Posterior vena cava (tissue), 2 donors: ENCODE data around the gene CNBP. TPM values are rescaled to one million over a fixed set of nuclear protein-coding genes. Genes with fewer than 3 reads are reported as not detected.
"Not testable (repeated sequence)": the region's sequence is repeated elsewhere in the genome, so short reads cannot be mapped to it uniquely, and the experiment has no call there.

Experiments used
- DNase-seq: peaks from one replicate; pipeline ENCODE4 v3.0.0-alpha.2; 2020; ENCODE audit warnings: low spot score
- intact Hi-C, 2 donors: fragments of 100-400 bp; cut with DNase I; formaldehyde crosslinking; loops; one replicate each; pipeline versions ENCODE4 v1.14.1 to v1.14.2; 2022 to 2023
- total RNA-seq, 2 donors: library from RNA; stranded (reverse); fragmentation: NEBNext Ultra II Directional; extraction: Animal tissue kit (Norgen Biotek cat#: 25700); gene quantifications; one replicate each; pipeline ENCODE4 v1.2.1, GENCODE V29; 2021
- donor health status: DM: yes; HTN: yes; CAD: no.
- donor health status: DM: yes; HTN: yes; CAD: no.

Gene CNBP
- total RNA-seq, 2 donors from 2014 or later, result 267 to 284 TPM

DNA sequence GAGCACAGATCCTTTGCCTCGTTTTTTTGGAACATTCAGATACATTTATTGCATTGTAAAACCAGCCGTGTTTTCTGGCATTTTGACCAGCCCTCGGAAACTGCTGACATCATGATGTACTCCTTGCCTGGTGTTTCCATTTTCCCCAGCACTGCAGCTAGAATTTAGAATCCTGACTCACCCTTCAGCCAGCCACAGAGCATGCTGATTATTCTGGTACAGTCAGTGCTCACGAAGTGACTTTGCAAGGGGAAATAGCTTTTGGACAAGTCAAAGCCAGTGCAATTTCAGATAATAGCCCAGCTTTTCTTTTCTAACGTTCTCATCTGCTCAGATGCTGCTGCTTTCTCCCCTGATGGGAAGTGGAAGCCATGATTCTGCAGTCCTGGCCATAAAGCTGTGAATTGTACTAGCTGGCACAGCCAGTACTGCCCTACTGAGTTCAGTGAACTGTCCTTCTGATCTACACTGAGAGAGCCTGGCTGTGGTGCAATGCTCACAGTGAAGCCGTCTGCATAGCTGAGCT is 12.1 kb upstream of the CNBP start:
- peak; percentile 85 for DNase-seq
- intact Hi-C loops, result no loop called here

DNA sequence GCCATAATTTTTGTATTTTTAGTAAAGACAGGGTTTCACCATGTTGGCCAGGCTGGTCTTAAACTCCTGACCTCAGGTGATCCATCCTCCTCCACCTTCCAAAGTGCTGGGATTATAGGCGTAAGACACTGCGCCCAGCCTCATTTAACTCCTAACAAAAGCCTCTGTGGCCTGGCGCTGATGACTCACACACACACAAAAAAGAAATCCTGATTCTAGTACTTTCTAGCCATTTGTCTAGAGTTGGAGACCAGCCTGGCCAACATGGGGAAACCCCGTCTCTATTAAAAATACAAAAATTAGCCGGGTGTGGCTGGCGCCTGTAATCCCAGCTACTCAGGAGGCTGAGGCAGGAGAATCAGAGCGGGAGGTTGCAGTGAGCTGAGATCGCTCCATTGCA is 6.1 kb upstream of the CNBP start:
- intact Hi-C loops, DNase-seq: not testable (repeated sequence)

DNA sequence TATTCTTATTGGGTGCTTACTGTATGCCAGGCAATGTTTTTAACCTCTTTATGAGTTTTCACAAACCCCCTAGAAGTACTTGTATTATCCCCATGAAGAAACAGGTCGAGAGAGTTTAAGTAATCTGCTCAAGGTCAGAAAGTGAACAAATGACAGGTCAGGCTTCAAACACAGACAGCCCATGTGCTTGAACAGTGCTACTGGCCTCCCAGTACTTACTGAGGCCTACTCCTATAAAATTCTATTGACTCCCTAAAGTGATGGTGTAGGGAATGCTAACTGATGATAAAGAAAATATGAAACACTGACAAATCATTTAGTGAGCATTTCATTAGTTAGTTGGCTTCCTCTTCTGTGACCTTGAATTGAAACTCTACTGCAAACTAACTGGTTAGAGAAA is 4.2 kb upstream of the CNBP start:
- intact Hi-C loops, result no loop called here
- no peak for DNase-seq

DNA sequence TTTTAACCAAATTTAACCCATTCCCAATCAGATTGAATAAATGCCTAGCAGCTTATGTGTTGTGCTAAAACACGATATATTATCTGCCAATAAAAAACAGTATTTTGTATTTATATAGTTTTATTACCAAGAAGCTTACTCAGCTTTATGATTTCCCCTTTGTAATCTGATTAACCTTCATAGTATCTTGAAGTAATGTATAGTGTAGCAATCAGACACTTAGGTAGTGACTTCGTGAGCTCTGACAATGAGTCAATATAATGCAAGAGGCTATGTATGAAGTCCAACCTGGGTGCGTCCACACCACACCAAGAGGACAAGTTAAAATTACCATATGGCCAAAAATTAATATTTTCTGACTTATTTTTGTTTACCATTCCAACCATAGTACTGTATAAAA is 2.1 kb upstream of the CNBP start:
- no peak for DNase-seq
- intact Hi-C loops, result no loop called here

GRCh38 chr3:129184784-129185542 is 1.3 kb upstream of the CNBP start:
- intact Hi-C loops, result loop anchor here in 1 of 2 donors (5.0 kb wide), 1 partner anchor 62 kb away; the partner anchor contains the start of gene COPG1

GRCh38 chr3:129184396-129184657 is 631 bp upstream of the CNBP start:
- no peak for DNase-seq
- intact Hi-C loops, result loop anchor here in 1 of 2 donors (5.0 kb wide), 1 partner anchor 63 kb away; the partner anchor contains the start of gene COPG1

More at GRCh38 chr3:129184784-129185542, 1.3 kb upstream of the CNBP start:
- DNase-seq, result not testable (repeated sequence)

DNA sequence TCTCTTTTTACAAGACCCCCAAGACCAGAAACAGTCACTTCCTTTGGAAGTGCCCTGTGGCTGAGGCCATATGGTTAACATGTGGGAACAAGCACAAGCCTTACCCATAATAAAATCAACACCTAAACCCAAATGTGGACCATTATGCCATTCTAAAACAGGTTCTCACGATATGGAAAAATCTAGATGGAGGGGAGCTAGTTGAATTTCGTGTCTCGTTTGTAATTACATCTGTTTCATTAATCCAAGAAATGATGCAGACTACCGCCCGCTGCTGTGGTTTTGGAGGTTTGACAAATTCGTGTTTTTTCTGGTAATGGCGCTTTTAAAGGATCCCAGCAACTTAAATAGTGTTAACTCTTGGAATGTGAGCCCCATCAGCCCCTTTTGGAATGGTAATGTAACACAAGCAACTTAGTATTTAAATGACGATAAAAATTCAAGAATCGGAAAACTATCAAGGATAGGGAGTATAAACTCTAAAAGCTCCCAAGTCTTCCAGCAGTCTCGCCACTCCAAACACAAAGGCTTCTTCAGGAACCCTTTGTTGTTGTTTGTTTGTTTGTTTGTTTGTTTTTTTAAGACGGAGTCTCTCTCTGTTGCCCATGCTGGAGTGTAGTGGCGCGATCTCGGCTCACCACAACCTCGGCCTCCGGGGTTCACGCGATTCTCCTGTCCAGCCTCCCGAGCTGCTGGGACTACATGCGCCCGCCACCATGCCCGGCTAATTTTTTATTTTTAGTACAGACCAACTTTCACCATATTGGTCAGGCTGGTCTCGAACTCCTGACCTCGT is 1.1 kb downstream of the CNBP start:
- intact Hi-C loops, result loop anchor here in 1 of 2 donors (5.0 kb wide), 1 partner anchor 65 kb away; the partner anchor contains the start of gene COPG1
- no peak for DNase-seq

GRCh38 chr3:129181819-129182218 is 1.9 kb downstream of the CNBP start:
- intact Hi-C loops, result loop anchor here in 1 of 2 donors (5.0 kb wide), 1 partner anchor 65 kb away; the partner anchor contains the start of gene COPG1
- no peak for DNase-seq

DNA sequence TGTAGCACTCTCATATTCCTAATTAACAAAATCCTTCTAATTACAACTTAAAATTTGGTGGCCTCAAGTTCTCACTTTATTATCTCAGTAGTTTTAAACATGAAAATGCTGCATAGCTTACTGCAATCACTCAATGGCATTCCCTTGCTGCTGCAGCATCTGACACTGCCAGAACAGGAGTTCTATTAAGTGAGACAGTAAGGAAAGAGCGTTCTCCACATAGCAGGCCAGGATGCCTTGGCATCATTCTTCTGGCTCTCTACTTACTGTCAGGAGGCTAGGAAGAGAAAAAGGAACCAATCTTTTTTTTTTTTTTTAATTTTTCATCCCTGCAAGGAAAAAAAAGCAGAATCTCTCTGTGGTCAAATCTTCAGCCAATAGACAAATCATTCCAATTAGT is 3.2 kb downstream of the CNBP start:
- intact Hi-C loops, result loop anchor here in 1 of 2 donors (5.0 kb wide), 1 partner anchor 67 kb away; the partner anchor contains the start of gene COPG1
- no peak for DNase-seq

GRCh38 chr3:129176051-129176450 is 7.6 kb downstream of the CNBP start:
- no peak for DNase-seq
- intact Hi-C loops, result no loop called here

- no peak for DNase-seq
- intact Hi-C loops, result no loop called here
These were observed 10.0 kb downstream of the CNBP start for GRCh38 chr3:129173725-129174124.

DNA sequence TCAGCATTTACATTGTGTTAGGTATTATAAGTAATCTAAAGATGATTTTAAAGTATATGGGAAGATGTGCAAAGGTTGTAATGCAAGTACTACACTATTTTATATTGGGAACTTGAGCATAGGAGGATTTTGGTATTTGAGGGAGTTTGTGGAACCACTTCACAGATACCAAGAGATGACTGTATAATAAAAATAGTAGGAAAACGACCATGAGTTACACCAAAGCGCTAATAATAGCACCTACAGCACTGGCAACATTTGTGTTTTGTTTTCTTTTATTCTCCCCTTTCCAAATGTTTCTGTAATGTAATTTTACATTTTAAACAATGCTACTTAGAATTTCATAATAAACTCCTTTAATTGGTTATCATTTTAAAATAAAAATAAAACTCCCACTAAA is 10.5 kb downstream of the CNBP start:
- intact Hi-C loops, result no loop called here
- DNase-seq, result no peak

GRCh38 chr3:129166579-129167332 is 16.9 kb downstream of the CNBP start:
- intact Hi-C loops, result no loop called here
- DNase-seq, result no peak

DNA sequence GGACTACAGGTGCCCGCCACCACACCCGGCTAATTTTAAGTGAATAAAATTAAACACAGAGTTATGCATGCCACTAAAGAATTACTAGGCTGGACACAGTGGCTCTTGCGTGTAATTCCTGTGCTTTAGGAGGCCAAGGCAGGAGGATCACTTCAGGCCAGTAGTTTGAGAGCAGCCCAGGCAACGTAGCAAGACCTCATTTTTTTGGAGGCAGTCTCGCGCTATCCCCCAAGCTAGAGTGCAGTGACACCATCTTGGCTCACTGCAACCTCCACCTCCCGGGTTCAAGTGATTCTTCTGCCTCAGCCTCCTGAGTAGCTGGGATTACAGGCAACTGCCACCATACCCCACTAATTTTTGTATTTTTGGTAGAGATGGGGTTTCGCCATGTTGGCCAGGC is 18.1 kb downstream of the CNBP start:
- DNase-seq, intact Hi-C loops: not testable (repeated sequence)

GRCh38 chr3:129164500-129164899 is 19.2 kb downstream of the CNBP start:
- intact Hi-C loops, result no loop called here
- DNase-seq, result no peak

GRCh38 chr3:129162729-129163579 is 20.7 kb downstream of the CNBP start:
- DNase-seq, result no peak
- intact Hi-C loops, result no loop called here

DNA sequence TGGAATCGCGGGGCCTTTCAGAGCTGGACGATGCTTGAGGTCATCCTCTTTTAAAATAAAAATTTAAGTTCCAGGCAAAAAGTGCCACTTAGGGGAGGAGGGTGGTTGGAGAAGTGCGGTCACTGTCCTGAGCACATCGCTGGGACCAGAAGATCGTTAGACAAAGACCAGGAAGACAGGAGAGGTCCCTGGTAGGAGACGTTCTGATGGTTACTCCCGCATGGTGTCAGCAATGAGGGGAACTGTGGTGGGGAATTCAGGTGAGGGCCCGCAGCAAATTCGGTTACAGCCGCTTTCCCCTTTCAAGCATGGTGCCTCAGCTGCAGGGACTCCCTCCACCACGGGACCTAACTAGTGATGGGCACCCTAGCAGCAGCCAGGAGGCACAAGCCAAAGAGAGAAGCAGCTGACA is 21.8 kb downstream of the CNBP start:
- intact Hi-C loops, result no loop called here
- DNase-seq, result no peak
